Raji (cell line): ENCODE measurements around the gene MAP3K2.

Experiments
- POLR2A ChIP-seq: IDR thresholded peaks from 2 replicates; pipeline ENCODE4 v1.6.1; 2011; ENCODE audit warnings: low read depth, low read length, control low read depth; ENCODE audit not compliant: insufficient read depth

The MAP3K2 gene

GRCh38 chr2:127424598-127425520 lies 37.1 kb upstream of the MAP3K2 start:
- no peak for TF ChIP-seq POLR2A

DNA sequence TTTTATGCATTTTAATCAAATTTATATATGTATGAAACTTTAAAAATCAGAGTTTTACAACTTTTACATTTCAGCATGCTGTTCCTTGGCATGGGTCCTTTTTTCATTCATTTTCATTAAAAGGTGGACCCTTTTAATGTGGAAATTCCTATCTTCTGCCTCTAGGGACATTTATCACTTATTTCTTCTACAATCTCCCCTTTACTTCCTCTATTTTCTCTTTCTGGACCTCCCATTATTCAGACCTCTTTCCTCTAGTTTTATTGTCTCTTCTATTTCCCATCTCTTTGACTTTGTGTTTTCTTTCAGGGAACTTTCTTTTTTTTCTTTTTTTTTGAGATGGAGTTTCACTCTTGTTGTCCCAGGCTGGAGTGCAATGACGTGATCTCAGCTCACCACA lies 36.1 kb upstream of the MAP3K2 start:
- no peak for TF ChIP-seq POLR2A

DNA sequence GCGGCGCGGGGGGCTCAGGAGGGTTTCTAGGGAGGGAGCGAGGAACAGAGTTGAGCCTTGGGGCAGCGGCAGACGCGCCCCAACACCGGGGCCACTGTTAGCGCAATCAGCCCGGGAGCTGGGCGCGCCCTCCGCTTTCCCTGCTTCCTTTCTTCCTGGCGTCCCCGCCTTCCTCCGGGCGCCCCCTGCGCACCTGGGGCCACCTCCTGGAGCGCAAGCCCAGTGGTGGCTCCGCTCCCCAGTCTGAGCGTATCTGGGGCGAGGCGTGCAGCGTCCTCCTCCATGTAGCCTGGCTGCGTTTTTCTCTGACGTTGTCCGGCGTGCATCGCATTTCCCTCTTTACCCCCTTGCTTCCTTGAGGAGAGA lies 35.7 kb upstream of the MAP3K2 start:
- TF ChIP-seq POLR2A: no peak

- TF ChIP-seq POLR2A: no peak
These were observed 35.0 kb upstream of the MAP3K2 start for GRCh38 chr2:127422559-127423477.

- TF ChIP-seq POLR2A: no peak
These were observed 34.2 kb upstream of the MAP3K2 start for GRCh38 chr2:127421871-127422558.

- no peak for TF ChIP-seq POLR2A
These were observed 33.5 kb upstream of the MAP3K2 start for GRCh38 chr2:127421116-127421800.

- no peak for TF ChIP-seq POLR2A
These were observed 32.5 kb upstream of the MAP3K2 start for GRCh38 chr2:127420039-127420864.

GRCh38 chr2:127419448-127420038 lies 31.8 kb upstream of the MAP3K2 start:
- TF ChIP-seq POLR2A: no peak

GRCh38 chr2:127419112-127419430 lies 31.3 kb upstream of the MAP3K2 start:
- TF ChIP-seq POLR2A: no peak

DNA sequence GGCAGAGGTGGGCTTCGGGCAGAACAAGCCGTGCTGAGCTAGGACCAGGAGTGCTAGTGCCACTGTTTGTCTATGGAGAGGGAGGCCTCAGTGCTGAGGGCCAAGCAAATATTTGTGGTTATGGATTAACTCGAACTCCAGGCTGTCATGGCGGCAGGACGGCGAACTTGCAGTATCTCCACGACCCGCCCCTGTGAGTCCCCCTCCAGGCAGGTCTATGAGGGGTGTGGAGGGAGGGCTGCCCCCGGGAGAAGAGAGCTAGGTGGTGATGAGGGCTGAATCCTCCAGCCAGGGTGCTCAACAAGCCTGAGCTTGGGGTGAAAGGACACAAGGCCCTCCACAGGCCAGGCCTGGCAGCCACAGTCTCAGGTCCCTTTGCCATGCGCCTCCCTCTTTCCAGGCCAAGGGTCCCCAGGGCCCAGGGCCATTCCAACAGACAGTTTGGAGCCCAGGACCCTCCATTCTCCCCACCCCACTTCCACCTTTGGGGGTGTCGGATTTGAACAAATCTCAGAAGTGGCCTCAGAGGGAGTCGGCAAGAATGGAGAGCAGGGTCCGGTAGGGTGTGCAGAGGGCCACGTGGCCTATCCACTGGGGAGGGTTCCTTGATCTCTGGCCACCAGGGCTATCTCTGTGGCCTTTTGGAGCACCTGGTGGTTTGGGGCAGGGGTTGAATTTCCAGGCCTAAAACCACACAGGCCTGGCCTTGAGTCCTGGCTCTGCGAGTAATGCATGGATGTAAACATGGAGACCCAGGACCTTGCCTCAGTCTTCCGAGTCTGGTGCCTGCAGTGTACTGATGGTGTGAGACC lies 30.7 kb upstream of the MAP3K2 start, which contains the start of gene PROC:
Gene PROC (plus strand): TSS at position 128 of the 812 bp plus-strand sequence. CDS start 1,516 bp downstream, outside the sequence.
- TF ChIP-seq POLR2A: no peak

DNA sequence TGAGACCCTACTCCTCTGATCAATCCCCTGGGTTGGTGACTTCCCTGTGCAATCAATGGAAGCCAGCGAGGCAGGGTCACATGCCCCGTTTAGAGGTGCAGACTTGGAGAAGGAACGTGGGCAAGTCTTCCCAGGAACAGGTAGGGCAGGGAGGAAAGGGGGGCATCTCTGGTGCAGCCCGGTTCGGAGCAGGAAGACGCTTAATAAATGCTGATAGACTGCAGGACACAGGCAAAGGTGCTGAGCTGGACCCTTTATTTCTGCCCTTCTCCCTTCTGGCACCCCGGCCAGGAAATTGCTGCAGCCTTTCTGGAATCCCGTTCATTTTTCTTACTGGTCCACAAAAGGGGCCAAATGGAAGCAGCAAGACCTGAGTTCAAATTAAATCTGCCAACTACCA lies 29.6 kb upstream of the MAP3K2 start:
- TF ChIP-seq POLR2A: no peak

- TF ChIP-seq POLR2A: no peak
These were observed 28.8 kb upstream of the MAP3K2 start for GRCh38 chr2:127416506-127417001.

GRCh38 chr2:127415593-127416505 lies 28.1 kb upstream of the MAP3K2 start:
- TF ChIP-seq POLR2A: no peak
